ENCODE data around the gene CHAF1B.
A peak's percentile ranks its signal among the peaks of the same experiment; 100 is the strongest.
"Not testable (repeated sequence)": the region's sequence is repeated elsewhere in the genome, so short reads cannot be mapped to it uniquely, and the experiment has no call there.

CHAF1B gene

DNA sequence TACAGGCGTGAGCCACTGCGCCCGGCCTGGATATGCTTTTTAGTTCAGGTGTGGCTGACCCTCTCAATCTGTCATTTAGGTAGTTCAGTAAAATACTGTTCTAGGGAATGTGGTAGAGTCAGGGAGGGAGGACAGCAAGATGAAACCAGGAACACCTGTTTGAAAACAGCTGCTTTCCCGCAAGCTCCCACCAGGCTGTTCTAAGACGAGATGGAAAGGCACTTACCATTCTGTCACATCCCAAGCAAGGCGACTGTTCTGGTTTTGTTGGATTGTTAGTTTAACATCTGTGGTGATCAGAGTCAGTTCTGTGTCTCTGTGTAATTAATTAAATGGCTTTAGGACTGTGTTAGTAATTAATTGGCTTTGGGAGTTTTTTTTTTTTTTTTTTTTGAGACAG, 2.9 kb downstream of the CHAF1B start:
- no peak for DNase-seq (ENCODE audit: low read depth, low spot score)

DNA sequence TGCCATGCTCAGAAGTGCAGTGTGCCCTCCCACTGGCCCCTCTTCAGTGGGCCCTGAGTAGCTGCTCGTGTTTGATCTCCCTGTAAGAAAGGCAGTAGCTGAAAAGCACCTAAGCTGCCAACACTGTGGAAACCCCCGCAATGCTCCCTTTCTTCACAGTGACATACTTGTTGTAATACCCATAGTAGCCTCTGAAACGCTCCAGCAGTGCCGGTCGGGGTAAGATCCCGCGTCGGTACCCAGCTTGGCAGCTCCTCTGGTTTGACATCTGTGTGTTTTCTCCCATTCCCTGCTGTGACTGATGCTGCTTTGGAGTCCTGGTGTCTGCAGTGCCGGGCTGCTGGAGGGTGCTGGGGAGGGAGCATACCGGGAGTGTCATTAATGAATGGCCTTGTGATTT, 3.6 kb downstream of the CHAF1B start:
- DNase-seq (ENCODE audit: low read depth, low spot score): no peak

DNA sequence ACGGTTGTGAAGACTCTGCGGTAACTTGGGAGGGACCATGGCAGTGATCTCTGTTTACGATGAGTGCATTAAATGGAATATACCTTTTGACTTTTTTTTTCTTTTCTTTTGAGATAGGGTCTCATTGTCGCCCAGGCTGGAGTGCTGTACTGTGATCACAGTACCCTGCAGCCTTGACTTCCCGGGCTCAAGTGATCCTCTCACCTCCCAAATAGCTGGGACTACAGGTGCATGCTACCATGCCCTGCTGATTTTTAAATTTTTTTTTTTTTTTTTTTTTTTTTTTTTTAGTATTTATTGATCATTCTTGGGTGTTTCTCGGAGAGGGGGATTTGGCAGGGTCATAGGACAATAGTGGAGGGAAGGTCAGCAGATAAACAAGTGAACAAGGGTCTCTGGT, 6.5 kb downstream of the CHAF1B start:
- DNase-seq (ENCODE audit: low read depth, low spot score): not testable (repeated sequence)

DNA sequence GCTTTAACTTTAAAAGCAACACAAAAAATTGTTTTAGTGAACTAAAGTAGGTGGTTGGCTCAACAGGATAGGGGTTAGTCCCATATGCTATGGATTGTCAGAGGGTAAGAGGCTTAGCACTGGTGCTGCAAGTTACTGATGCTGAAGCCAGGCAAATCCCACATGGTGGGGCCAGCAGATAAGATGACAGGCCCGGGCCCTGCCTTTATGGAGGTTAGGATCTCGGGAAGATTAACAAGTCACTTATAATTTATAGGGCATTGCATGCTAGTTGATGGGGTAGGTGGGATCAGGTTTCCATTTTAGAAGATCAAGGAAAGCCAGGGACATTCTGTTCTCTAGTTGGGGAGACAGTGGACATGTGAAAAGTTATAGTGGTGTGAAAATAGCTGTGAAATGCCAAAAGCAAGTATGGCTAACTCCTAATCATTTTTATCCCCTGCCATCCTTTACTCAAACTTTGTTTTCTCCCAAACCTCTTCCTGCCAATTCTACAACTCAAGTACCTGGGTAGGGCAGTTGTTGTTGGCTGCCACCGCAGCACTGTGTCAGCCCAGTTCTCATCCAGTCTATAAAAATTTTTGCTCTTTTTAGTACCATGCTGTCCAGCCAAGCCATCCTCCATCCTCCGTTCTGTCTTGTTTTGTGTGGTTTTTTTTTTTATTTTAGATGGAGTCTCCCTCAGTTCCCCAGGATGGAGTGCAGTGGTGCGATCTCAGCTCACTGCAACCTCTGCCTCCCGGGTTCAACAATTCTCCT, 10.3 kb downstream of the CHAF1B start:
- no peak for DNase-seq (ENCODE audit: low read depth, low spot score)

DNA sequence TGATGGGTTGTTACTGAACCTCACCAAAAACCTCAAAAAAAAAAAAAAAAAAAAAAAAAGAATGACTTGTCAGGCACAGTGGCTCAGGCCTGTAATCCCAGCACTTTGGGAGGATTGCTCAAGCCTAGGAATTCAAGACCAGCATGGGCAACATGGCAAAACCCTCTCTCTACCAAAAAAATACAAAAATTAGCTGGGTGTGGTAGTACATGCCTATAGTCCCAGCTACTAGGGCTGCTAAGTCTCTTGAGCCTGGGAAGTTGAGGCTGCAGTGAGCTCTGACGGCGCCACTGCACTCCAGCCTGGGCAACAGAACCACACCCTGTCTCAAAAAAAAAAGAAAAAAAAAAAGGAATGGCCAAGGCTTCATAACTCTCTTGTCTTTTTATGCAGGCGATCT, 11.1 kb downstream of the CHAF1B start:
- no peak for DNase-seq (ENCODE audit: low read depth, low spot score)

DNA sequence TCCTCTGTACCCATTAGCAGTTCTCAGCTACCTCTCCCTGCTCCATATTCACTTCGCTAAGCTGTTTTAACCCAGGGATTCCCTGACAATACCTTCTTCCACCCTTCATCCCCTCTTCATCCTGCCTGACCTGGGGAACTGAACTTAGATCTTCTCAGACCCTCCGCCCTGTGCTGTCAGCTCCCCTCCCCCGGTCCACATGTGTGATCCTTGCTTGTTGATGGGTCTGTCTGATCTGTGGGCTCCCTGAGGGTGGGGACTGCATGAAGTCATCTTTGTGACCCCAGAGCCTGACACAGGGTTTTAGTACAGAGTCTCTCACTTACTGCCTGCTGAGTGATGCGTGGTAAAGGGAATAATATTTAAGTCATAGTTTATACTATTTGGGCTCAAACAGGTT, 11.8 kb downstream of the CHAF1B start:
- DNase-seq (ENCODE audit: low read depth, low spot score): no peak

DNA sequence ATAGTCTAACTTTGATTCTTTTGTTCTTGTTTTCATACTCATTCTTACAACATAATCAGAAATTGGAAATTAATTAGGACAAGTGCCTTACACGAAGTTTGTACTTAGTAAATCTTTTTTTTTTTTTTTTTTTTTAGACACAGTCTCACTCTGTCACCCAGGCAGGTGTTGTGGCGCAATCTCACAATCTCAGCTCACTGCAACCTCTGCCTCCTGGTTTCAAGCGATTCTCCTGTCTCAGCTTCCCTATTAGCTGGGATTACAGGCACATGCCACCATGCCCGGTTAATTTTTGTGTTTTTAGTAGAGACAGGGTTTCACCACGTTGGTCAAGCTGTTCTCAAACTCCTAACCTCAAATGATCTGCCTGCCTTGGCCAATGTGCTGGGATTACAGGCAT, 12.4 kb downstream of the CHAF1B start:
- no peak for DNase-seq (ENCODE audit: low read depth, low spot score)

DNA sequence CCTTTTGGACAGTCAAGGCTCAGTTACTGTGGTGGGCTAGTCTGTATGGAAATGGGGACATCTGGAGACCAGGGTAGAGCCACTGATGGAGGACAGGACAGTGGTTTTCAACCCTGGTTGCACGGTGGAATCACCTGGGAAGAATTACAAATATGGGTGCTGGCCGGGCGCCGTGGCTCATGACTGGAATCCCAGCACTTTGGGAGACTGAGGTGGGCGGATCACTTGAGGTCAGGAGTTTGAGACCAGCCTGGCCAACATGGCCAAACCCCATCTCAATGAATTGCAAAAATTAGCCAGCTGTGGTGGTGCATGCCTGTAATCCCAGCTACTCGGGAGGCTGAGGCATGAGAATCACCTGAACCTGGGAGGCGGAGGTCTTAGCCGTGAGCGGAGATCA, 14.5 kb downstream of the CHAF1B start:
- DNase-seq (ENCODE audit: low read depth, low spot score): not testable (repeated sequence)

DNA sequence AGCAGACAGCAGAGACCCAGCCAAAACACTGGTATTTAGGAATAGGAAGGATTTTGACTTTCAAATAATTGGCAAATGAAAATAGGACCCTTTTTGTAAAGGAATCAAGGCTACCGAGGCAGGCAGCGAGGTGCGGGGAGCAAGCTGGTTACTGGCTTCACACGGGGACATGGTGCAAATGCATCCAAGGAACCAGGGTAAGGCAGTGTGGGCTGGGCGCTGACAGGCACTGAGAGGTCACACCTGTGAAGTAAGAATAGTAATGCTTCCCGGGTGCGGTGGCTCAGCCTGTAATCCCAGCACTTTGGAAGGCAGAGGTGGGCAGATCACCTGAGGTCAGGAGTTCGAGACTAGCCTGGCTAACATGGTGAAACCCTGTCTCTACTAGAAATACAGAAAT, 15.5 kb downstream of the CHAF1B start:
- DNase-seq (ENCODE audit: low read depth, low spot score): no peak

DNA sequence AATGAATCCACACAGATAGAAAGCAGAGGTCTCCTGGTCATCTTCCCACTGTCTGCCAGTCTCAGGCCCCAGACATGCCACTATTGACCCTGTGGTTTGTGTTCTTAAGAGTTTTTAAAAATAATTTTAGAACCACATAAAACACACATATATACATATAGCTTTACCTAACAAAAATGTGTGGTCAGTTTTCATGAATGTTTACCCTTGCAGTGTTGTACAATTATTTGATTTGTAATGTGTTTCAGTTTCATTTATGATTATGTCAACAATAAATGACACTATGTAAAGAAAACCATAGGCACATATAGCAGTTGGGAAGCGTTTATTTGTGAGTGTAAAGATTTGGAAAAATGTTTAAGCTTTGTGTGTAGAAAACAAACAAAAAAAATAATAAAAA, 17.1 kb downstream of the CHAF1B start:
- DNase-seq (ENCODE audit: low read depth, low spot score): no peak

DNA sequence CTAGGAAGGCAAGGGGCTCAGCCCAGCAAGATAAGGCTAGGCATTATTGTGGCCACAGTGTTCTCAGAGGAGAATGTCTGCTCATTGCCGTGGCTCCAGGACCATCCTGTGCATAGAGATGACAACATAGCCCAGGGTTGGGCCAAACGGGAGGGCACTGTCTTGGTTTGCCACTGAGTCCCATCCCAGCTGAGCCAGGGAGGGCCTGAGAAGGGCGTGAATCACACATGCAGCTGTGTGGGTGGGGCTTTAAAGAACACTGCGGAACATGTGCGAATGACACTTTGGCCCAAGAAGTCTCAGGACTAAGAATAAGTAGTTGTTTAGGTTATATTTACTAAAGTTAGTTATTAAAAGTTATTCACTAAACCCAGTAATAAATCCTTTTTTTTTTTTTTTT, 18.5 kb downstream of the CHAF1B start:
- no peak for DNase-seq (ENCODE audit: low read depth, low spot score)

DNA sequence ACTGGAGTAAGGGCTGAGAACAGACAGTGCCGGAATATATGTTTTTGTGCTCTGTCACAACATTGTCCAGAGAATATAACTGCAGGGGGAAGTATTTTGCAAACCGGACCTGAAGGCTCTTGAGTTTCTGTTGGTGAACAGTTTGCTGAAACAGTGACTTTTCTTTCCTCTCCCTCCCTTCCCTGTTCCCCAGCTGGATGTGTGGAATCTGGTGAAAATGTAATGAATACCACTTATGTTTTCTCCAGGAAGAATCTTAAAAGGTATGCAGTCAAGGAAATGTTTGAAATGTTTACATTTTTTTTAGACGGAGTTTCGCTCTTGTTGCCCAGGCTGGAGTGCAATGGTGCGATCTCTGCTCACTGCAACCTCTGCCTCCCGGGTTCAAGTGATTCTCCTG, 23.4 kb downstream of the CHAF1B start:
- no peak for DNase-seq (ENCODE audit: low read depth, low spot score)

DNA sequence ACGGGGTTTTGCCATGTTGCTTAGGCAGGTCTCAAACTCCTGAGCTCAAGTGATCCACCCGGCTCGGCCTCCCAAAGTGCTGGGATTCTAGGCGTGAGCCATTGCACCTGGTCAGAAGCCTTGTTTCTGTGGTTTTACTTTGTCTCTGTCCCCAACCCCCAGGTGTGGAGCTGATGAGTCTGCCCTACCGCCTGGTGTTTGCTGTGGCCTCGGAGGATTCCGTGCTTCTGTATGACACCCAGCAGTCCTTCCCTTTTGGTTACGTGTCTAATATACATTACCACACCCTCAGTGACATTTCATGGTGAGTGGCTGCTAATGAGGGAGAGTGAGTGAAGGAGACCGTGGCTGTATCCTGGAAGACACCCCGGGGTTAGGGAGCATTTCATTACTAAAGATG, 26.1 kb downstream of the CHAF1B start:
- no peak for DNase-seq (ENCODE audit: low read depth, low spot score)

DNA sequence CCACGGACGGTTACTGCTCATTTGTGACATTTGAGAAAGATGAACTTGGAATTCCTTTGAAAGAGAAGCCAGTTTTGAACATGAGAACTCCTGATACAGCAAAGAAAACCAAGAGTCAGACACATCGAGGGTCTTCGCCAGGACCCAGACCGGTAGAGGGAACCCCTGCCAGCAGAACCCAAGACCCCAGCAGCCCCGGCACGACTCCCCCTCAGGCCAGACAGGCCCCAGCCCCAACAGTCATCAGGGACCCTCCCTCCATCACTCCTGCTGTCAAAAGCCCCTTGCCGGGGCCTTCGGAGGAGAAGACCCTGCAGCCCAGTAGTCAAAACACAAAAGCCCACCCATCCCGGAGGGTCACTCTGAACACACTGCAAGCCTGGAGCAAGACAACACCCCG, 27.7 kb downstream of the CHAF1B start:
- no peak for DNase-seq (ENCODE audit: low read depth, low spot score)

DNA sequence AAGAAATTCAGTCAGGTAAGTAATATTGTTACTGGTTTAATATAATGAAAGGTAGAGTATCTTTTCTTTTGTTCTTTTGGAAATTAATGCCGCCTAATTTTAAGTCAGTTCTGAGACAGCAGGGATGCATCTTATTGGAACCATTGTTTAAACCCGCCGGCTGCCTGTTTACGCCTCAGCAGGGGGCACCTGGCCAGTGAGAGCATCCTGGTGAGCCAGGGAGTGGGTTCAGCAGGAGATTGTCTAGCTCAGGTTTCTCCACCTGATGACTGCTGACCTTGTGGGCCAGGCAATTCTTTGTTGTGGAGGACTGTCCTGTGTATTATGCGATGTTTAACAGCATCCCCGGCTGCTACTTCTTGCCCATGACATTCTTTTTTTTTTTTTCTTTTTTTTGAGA, 30.2 kb downstream of the CHAF1B start:
- DNase-seq (ENCODE audit: low read depth, low spot score): no peak

DNA sequence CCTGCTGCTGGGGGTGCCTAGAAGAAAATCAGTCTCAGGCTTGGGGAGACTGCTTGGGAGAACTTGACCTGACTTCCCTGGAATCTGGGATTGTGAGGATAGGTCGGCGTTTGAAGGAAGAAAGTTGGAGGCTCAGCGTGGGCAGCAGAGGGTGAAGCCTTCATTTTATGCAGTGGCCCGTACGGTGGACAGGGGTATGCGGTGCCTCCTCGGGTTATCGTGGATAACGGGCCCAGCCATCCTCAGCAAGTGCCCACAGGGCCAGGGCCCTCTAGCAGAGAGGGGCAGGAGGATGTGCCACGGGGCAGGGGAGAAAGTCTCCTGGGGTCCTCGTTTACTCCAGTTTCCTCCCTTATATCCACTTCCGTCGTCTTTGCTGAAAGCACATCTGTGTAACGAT, 34.0 kb downstream of the CHAF1B start:
- no peak for DNase-seq (ENCODE audit: low read depth, low spot score)

DNA sequence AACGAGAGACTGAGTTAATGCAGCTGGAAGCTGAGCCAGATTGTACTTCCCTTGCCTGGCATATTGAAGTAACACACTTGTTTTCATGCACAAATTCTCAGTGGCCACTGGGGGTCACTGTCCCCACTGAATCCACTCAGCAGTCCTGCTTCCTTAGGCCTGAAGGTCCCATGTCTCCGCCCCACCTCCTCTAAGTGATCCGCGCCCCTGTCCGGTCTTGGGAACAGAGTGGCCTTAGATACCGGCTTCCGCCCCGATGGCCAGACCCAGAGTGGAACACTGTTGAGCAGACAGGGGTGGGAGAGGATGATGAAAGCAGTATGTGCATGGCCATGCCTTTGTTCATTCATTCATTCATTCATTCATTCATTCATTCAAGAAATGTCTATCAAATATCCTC, 34.8 kb downstream of the CHAF1B start:
- peak; percentile 63 for DNase-seq (ENCODE audit: low read depth, low spot score)

DNA sequence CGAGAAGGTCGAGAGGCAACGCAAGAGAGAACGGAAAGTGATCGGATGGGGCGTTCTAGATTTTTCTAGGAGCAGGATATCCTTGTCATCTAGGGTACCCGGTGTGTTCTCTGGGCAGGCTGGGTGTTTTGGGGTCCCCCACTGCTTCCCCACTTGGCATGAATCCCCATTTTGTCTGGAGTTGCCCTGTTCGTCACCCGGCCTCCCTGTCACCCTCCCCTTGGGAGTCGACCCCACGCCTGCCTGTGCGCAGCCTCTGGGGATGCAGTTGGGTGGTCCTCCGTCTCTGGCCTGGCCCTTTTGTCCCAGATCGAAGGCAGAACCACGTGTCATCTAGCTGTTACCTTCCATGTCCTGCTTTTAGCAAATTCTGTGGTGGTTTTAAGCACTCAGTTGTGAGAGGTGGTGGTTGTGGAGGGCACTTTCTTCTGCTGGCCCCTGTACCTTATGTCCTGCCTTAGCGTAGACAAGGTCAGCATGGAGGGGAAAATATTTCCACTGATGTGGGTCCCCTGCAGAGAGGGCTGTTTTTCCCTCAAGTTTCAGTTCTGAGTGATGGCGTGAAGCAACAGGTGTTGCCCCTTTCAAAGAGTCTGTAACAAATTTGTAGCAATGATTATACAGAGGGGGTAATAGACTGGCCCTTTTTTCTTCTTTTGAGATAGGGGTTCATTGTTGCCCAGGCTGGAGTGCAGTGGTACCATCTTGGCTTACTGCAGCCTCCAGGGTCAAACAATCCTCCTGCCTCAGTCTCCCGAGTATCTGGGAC, 35.6 kb downstream of the CHAF1B start:
- no peak for DNase-seq (ENCODE audit: low read depth, low spot score)

DNA sequence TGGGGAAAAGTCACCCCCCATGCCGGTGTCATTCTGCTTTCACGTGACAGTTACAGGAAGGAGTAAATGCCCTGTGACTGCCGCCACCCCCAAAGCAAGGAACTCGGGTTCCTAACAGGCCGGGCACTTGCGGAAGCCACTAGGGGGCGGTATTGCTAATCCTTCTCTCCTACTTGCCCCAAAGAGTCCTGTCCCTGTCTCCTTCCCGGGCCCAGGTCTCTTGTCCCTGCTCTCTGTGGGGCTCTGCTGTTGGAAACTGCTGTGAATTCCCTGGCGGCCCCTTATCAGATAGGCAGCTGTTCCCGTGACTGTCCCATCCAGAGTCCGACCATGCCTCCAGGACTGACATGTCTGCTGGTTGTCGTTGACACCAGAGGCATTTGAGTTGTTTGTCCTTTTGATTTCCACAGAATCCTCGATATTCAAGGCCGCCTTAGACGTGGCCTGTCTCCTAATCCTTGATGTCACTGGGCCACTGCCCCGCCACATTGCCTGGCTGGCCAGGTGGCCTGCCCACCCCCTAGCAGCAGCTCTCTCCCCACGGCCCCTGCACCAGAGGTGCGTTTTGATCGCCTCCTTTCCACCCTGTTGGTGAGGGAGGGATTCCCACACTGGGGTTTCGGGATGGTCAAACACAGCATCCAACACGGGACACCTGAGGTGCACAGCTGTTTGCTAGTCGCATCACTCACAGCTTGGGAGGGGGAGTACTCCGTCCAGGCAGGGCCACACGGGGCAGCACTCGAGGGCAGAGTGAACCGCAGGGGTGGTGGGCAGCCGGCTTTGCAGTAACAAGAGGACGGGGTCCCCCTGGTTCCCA, 37.3 kb downstream of the CHAF1B start:
- peak; percentile 70 for DNase-seq (ENCODE audit: low read depth, low spot score)

DNA sequence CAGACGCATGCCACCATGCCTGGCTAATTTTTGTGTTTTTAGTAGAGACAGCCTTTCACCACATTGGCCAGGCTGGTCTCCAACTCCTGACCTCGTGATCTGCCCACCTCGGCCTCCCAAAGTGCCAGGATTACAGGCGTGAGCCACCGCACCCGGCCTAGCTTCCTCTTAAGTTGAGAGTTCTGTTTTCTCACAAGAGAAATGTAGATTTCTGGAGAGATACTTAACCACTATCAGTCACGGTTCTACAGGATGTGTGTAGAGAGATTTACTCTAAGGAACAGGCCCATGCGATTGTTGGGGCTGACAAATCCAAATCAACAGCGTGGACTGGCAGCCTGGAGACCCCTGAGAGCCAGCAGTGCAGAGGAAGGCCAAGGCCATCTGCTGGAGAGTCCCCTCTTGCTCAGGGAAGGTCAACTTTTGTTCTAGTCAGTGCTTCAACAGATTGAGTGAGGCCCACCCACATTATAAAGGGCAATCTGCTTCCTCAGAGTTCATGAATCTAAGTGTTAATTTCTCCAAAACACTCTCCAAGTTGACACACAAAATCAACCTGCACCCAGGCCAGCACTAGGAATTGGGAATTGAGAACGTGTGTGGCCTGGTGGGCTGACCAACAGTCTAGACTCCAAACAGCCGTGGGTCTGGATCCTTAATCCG, 38.7 kb downstream of the CHAF1B start:
- no peak for DNase-seq (ENCODE audit: low read depth, low spot score)

DNA sequence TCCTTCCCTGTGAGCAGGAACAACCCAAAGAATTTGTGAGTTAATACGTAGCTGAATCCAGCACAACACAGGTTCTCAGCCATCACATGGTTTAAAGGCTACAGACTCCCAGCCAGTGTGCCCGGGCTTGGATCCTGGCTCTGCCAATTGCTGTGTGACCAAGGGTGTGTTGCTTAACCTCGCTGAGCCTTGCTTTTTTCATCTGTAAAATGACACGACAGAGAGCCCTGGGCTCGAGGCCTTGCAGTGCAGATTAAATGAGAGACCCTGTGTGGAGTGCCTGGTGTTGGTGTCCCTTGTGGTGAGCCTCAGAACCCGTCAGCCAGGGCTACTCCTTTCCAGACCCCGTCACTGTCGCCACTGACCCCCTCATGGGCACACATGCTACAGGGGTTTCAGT, 39.4 kb downstream of the CHAF1B start:
- DNase-seq (ENCODE audit: low read depth, low spot score): no peak

DNA sequence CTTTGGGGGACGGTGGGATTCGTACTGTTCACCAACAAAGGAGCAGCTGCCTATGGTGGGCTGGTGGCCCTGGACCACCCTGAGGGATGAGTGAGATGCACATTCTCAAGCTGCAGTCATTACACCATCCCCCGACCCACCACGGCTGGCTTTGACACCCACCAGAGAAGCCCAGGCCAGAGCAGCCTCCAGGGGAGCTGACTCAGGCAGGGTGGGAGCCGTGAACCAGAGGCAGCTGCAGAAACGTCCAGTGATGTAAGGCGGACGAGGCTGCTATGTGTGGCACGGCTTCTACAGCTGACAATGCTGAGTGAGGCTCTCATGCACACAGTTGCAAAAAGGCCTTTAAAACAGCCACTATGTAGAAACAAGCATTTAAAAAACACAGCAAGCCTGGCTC, 40.1 kb downstream of the CHAF1B start:
- no peak for DNase-seq (ENCODE audit: low read depth, low spot score)
